Stimulated activated CD8-positive, alpha-beta memory T cell treated with anti-CD3 and anti-CD28 coated beads, Interleukin-4, amount 100 ng/mL, for 4 hours (primary cell): ENCODE data around the gene HIPK4.
"Not testable (repeated sequence)": the region's sequence is repeated elsewhere in the genome, so short reads cannot be mapped to it uniquely, and the experiment has no call there.

Experiments
- DNase-seq, 2 donors: peaks; one replicate each; pipeline ENCODE4 v3.0.0-alpha.2; 2020; ENCODE audit warnings: low read depth in 2 of 2, low spot score in 1 of 2

Gene HIPK4

GRCh38 chr19:40418040-40418439, 28.1 kb upstream of the HIPK4 start:
- no peak for DNase-seq

GRCh38 chr19:40417643-40417981, 27.6 kb upstream of the HIPK4 start:
- DNase-seq, result no peak

GRCh38 chr19:40416918-40417642, 27.1 kb upstream of the HIPK4 start:
- no peak for DNase-seq

- no peak for DNase-seq
Measured at GRCh38 chr19:40415768-40416167, 25.8 kb upstream of the HIPK4 start.

GRCh38 chr19:40414542-40415535, 24.9 kb upstream of the HIPK4 start:
- DNase-seq, result no peak

GRCh38 chr19:40413291-40413845, 23.4 kb upstream of the HIPK4 start, which contains the start of gene PRX:
PRX (minus strand) TSS chr19:40413378; CDS start chr19:40407932, 5,446 bp downstream.
- no peak for DNase-seq

GRCh38 chr19:40412866-40413265, 22.9 kb upstream of the HIPK4 start:
- DNase-seq, result no peak

GRCh38 chr19:40411958-40412499, 22.0 kb upstream of the HIPK4 start:
- no peak for DNase-seq

- DNase-seq, result no peak
Measured at GRCh38 chr19:40411125-40411842, 21.3 kb upstream of the HIPK4 start.

- no peak for DNase-seq
Measured at GRCh38 chr19:40410030-40410389, 20.0 kb upstream of the HIPK4 start.

GRCh38 chr19:40408598-40408925, 18.6 kb upstream of the HIPK4 start:
- not testable (repeated sequence) for DNase-seq

- DNase-seq, result no peak
Measured at GRCh38 chr19:40407714-40408597, 18.0 kb upstream of the HIPK4 start.

- DNase-seq, result peak; percentile 44 to 59
Measured at GRCh38 chr19:40403262-40403984, 13.4 kb upstream of the HIPK4 start.

- no peak for DNase-seq
Measured at GRCh38 chr19:40400559-40400958, 10.6 kb upstream of the HIPK4 start.

GRCh38 chr19:40398417-40399131, 8.6 kb upstream of the HIPK4 start:
- DNase-seq, result peak; percentile 24

GRCh38 chr19:40397568-40397906, 7.6 kb upstream of the HIPK4 start:
- no peak for DNase-seq

GRCh38 chr19:40396886-40397567, 7.0 kb upstream of the HIPK4 start:
- no peak for DNase-seq

- DNase-seq, result no peak
Measured at GRCh38 chr19:40395956-40396355, 6.0 kb upstream of the HIPK4 start.
